ENCODE results near the gene NRG3.

DNA sequence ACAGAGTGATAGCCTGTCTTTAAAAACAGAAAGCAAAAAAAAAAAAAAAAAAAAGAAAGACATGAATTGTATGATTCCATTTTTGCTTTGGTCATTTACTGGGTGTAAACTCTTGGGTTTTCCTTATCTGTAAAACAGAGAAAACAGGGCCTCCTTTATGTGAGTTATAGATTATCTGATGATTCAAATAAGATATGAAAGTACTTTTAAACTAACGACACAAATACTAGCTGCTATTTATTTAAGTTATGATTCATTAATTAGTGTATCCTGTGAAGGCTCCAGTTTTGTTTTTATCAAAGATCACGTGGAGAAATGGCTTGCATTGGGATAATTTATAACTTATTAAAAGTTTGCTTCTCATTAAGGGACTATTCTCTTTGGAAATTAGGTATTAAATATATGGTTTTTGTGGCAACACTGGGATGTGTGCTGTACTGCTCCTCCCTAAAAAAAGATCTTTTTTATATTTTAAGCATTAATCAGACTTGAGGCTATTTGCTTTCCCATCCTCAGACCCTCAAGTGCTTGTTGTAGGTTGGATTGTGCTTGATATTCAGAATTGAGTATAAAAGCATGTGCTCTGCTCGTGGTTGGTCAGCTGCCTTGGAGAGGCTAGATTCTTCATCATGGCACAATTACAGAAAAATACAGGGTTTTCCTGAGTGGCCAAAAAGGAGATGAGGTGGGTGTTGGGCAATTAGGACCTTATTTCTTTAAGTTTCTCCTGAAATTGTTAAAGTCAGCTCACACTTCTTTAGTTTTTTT is 39.9 kb downstream of the NRG3 start:
- TF ChIP-seq POLR2A (IDR thresholded peaks at IDR 0.05; ENCODE audit: low read depth, low read length): no peak
- no peak for TF ChIP-seq POLR2AphosphoS5 (IDR thresholded peaks at IDR 0.05; ENCODE audit: low read depth, low read length)
- no peak for TF ChIP-seq SPI1 (IDR thresholded peaks at IDR 0.05; ENCODE audit: low read depth, low read length)
- TF ChIP-seq TAF1 (IDR thresholded peaks at IDR 0.05; ENCODE audit: low read depth, low read length): no peak
- no peak for TF ChIP-seq POU2F2 (IDR thresholded peaks at IDR 0.05; ENCODE audit: low read depth, low read length)

All from GM12891 (cell line).